IMR-90 (cell line): Measurements from ENCODE around the gene NYAP1. TPM values are rescaled to one million over a fixed set of nuclear protein-coding genes. Genes with fewer than 3 reads are reported as not detected.

Source experiments
- ATAC-seq: fragments of 200-7000 bp; cut with Tn5 transposase; 2 replicates; pipeline ENCODE4 v1.9.1; 2020; ENCODE audit warnings: low read depth, mild to moderate bottlenecking, moderate library complexity
- BruUV-seq: library from RNA; stranded (reverse); fragments of 400-500 nt; replicated peaks from 2 replicates; lab custom pipeline; 2021; lab: Mats Ljungman, UMichigan
- CTCF ChIA-PET: fragments of 300-600 bp; formaldehyde crosslinking; extraction: SDS; loops from one replicate; lab custom pipeline; 2021; ENCODE audit warnings: antibody characterized with exemption; lab: Yijun Ruan, JAX
- POLR2A ChIA-PET: fragments of 300-600 bp; sonication (Branson Sonifier 250); formaldehyde crosslinking; loops from one replicate; lab custom pipeline; 2022; ENCODE audit warnings: antibody characterized with exemption; ENCODE audit not compliant: unreplicated experiment; lab: Charles Lee
- DNase-seq: peaks from one replicate; pipeline ENCODE4 v3.0.0; 2013
- H2AFZ ChIP-seq: replicated peaks from 2 replicates; pipeline ENCODE3; 2013; ENCODE audit warnings: low read length, mild to moderate bottlenecking; ENCODE audit not compliant: poor library complexity
- H2AK5ac ChIP-seq: 2 replicates; pipeline ENCODE4 v1.6.1; 2013; ENCODE audit warnings: low read depth, low read length, inconsistent platforms
- H2AK9ac ChIP-seq: replicated peaks from 2 replicates; pipeline ENCODE3; 2013; ENCODE audit warnings: mild to moderate bottlenecking, low read depth, low read length, moderate library complexity; ENCODE audit not compliant: poor library complexity
- H2BK120ac ChIP-seq: 2 replicates; pipeline ENCODE4 v1.6.1; 2013; ENCODE audit warnings: low read depth, low read length, inconsistent platforms
- H2BK15ac ChIP-seq: 3 replicates; pipeline ENCODE4 v1.6.1; 2013; ENCODE audit warnings: low read depth, low read length, inconsistent platforms
- H2BK20ac ChIP-seq: 2 replicates; pipeline ENCODE4 v1.6.1; 2013; ENCODE audit warnings: low read depth, mild to moderate bottlenecking, inconsistent platforms, low read length, moderate library complexity
- H2BK5ac ChIP-seq: 2 replicates; pipeline ENCODE4 v1.6.1; 2013; ENCODE audit warnings: mild to moderate bottlenecking, low read depth, low read length, inconsistent platforms; ENCODE audit not compliant: poor library complexity, severe bottlenecking
- H3K14ac ChIP-seq: replicated peaks from 2 replicates; pipeline ENCODE4 v1.6.1; 2013; ENCODE audit warnings: low read depth, low read length, inconsistent platforms
- H3K18ac ChIP-seq: 2 replicates; pipeline ENCODE4 v1.6.1; 2013; ENCODE audit warnings: low read depth, low read length, control low read depth
- H3K23ac ChIP-seq: 2 replicates; pipeline ENCODE4 v1.6.1; 2013; ENCODE audit warnings: low read depth, low read length, inconsistent platforms
- H3K27ac ChIP-seq: 2 replicates; pipeline ENCODE4 v1.5.1; 2013; ENCODE audit warnings: mild to moderate bottlenecking, control low read depth, low read length; ENCODE audit not compliant: insufficient read depth
- H3K27me3 ChIP-seq: 2 replicates; pipeline ENCODE4 v1.6.1; 2013; ENCODE audit warnings: low read length; ENCODE audit not compliant: control insufficient read depth, insufficient read depth
- H3K36me3 ChIP-seq: 2 replicates; pipeline ENCODE4 v1.6.1; 2013; ENCODE audit warnings: low read length, mixed read lengths; ENCODE audit not compliant: control insufficient read depth, insufficient read depth
- H3K4ac ChIP-seq: 2 replicates; pipeline ENCODE4 v1.6.1; 2013; ENCODE audit warnings: low read depth, low read length, inconsistent platforms
- H3K4me1 ChIP-seq: 2 replicates; pipeline ENCODE4 v1.6.1; 2013; ENCODE audit warnings: low read length, mixed read lengths; ENCODE audit not compliant: control insufficient read depth, insufficient read depth
- H3K4me2 ChIP-seq: 2 replicates; pipeline ENCODE4 v1.6.1; 2013; ENCODE audit warnings: low read depth, mild to moderate bottlenecking, control low read depth, low read length, moderate library complexity
- H3K4me3 ChIP-seq: 2 replicates; pipeline ENCODE4 v1.5.1; 2013; ENCODE audit warnings: low read depth, mild to moderate bottlenecking, control low read depth, low read length, moderate library complexity; ENCODE audit not compliant: insufficient read depth
- H3K56ac ChIP-seq: 2 replicates; pipeline ENCODE4 v1.6.1; 2013; ENCODE audit warnings: low read length, inconsistent platforms; ENCODE audit not compliant: insufficient read depth; ENCODE audit errors: extremely low read depth
- H3K79me1 ChIP-seq, 2 experiments: 2 replicates each; pipeline ENCODE4 v1.6.1; 2013; ENCODE audit warnings: low read length in 2 of 2, inconsistent platforms in 1 of 2, low read depth in 1 of 2
- H3K9ac ChIP-seq: 2 replicates; pipeline ENCODE4 v1.6.1; 2013; ENCODE audit warnings: low read depth, low read length, control low read depth
- H3K9me1 ChIP-seq: 2 replicates; pipeline ENCODE4 v1.6.1; 2013; ENCODE audit warnings: low read length, inconsistent platforms; ENCODE audit not compliant: insufficient read depth
- H3K9me3 ChIP-seq: 2 replicates; pipeline ENCODE4 v1.6.1; 2013; ENCODE audit warnings: low read length; ENCODE audit not compliant: control insufficient read depth, insufficient read depth
- H4K20me1 ChIP-seq: 2 replicates; pipeline ENCODE4 v1.6.1; 2013; ENCODE audit warnings: low read length, inconsistent platforms; ENCODE audit not compliant: insufficient read depth
- H4K5ac ChIP-seq: 2 replicates; pipeline ENCODE4 v1.6.1; 2013; ENCODE audit warnings: mild to moderate bottlenecking, low read depth, low read length, control low read depth
- H4K8ac ChIP-seq, 2 experiments: 2 replicates each; pipeline ENCODE4 v1.6.1; 2013; ENCODE audit warnings: low read depth in 2 of 2, low read length in 2 of 2, control low read depth in 1 of 2, inconsistent platforms in 1 of 2
- H4K91ac ChIP-seq: 2 replicates; pipeline ENCODE4 v1.6.1; 2013; ENCODE audit warnings: low read depth, low read length, inconsistent platforms; ENCODE audit not compliant: insufficient read depth
- BHLHE40 ChIP-seq: fragments of 150-350 bp; IDR thresholded peaks from 2 replicates; pipeline ENCODE4 v1.6.1; 2016; ENCODE audit warnings: mild to moderate bottlenecking, low read depth, low read length
- CEBPB ChIP-seq: IDR thresholded peaks from 2 replicates; pipeline ENCODE4 v1.6.1; 2012; ENCODE audit warnings: low read depth, low read length, improper control_type of control experiment
- CHD1 ChIP-seq: IDR thresholded peaks from 2 replicates; pipeline ENCODE4 v1.6.1; 2012; ENCODE audit warnings: low read depth, low read length, improper control_type of control experiment
- CTCF ChIP-seq: conservative IDR thresholded peaks from 2 replicates; pipeline ENCODE4 v1.5.1; 2012; ENCODE audit warnings: mild to moderate bottlenecking, low read depth, low read length, improper control_type of control experiment
- ELK1 ChIP-seq: fragments of 150-350 bp; IDR thresholded peaks from 2 replicates; pipeline ENCODE4 v1.6.1; 2016; ENCODE audit warnings: low read depth, mild to moderate bottlenecking, low read length, moderate library complexity, borderline replicate concordance
- FOS ChIP-seq: fragments of 150-350 bp; IDR thresholded peaks from 2 replicates; pipeline ENCODE4 v1.6.1; 2016; ENCODE audit warnings: low read depth, low read length
- MAFK ChIP-seq: IDR thresholded peaks from 2 replicates; pipeline ENCODE4 v1.6.1; 2012; ENCODE audit warnings: low read depth, low read length, improper control_type of control experiment
- MAZ ChIP-seq: IDR thresholded peaks from 2 replicates; pipeline ENCODE4 v1.6.1; 2012; ENCODE audit warnings: low read depth, mild to moderate bottlenecking, low read length, improper control_type of control experiment, moderate library complexity, borderline replicate concordance
- MXI1 ChIP-seq: IDR thresholded peaks from 2 replicates; pipeline ENCODE4 v1.6.1; 2012; ENCODE audit warnings: low read depth, mild to moderate bottlenecking, low read length, moderate library complexity, borderline replicate concordance
- NFE2L2 ChIP-seq: fragments of 150-350 bp; IDR thresholded peaks from 2 replicates; pipeline ENCODE4 v1.6.1; 2016; ENCODE audit warnings: low read depth, mild to moderate bottlenecking, low read length
- RAD21 ChIP-seq: IDR thresholded peaks from 2 replicates; pipeline ENCODE4 v1.6.1; 2012; ENCODE audit warnings: low read length, improper control_type of control experiment
- RCOR1 ChIP-seq: IDR thresholded peaks from 2 replicates; pipeline ENCODE4 v1.6.1; 2012; ENCODE audit warnings: mild to moderate bottlenecking, low read length, improper control_type of control experiment; ENCODE audit not compliant: insufficient replicate concordance
- RFX5 ChIP-seq: IDR thresholded peaks from 2 replicates; pipeline ENCODE4 v1.8.0; 2012; ENCODE audit warnings: low read depth, mild to moderate bottlenecking, low read length, moderate library complexity
- SMC3 ChIP-seq: fragments of 150-350 bp; IDR thresholded peaks from 2 replicates; pipeline ENCODE4 v1.6.1; 2016; ENCODE audit warnings: low read depth, mild to moderate bottlenecking, antibody characterized with exemption, low read length, moderate library complexity
- USF2 ChIP-seq: fragments of 150-350 bp; IDR thresholded peaks from 2 replicates; pipeline ENCODE4 v1.6.1; 2017; ENCODE audit warnings: mild to moderate bottlenecking, antibody characterized with exemption, low read length, low read depth
- WGBS, 2 experiments: methylation state at CpG; one replicate each; pipeline versions ENCODE4 v1.1.5 to v1.1.7; 2013; ENCODE audit warnings: missing lambda C conversion rate in 2 of 2; ENCODE audit not compliant: insufficient read length in 1 of 2; ENCODE audit errors: extremely low coverage in 2 of 2; 5-methylcytosine and 5-hydroxymethylcytosine counted together
- dilution Hi-C: fragments of 300-500 bp; cut with HindIII; formaldehyde crosslinking; loops from one replicate; pipeline ENCODE4 v1.14.3; 2018; ENCODE audit warnings: low sequenced_read_pairs; ENCODE audit not compliant: unreplicated experiment
- in situ Hi-C: fragments of 300-500 bp; cut with MboI; formaldehyde crosslinking; loops from 3 replicates; pipeline ENCODE4 v1.14.3; 2019; ENCODE audit warnings: low sequenced_read_pairs, inconsistent platforms, mixed read lengths
- intact Hi-C: fragments of 100-400 bp; cut with micrococcal nuclease; formaldehyde crosslinking; loops from 2 replicates; pipeline ENCODE4 v1.10.0; 2022
- polyA plus RNA-seq, 3 experiments: library from polyadenylated mRNA; depleted of rRNA; stranded (reverse); fragments of >200 nt; gene quantifications; 2 replicates each; pipeline ENCODE4 v1.2.3, GENCODE V29; 2012; ENCODE audit warnings: low replicate concordance in 1 of 3
- total RNA-seq: library from RNA; depleted of rRNA; stranded (reverse); fragments of >200 nt; gene quantifications from 2 replicates; pipeline ENCODE4 v1.2.3, GENCODE V29; 2012

Gene NYAP1
- total and polyA plus RNA-seq, 2 of the 4 experiments (the other 2 are of a cell fraction), result 0.18 to 1.3 TPM

GRCh38 chr7:100438172-100438571, 45.6 kb upstream of the NYAP1 start:
- no peak for TF ChIP-seq BHLHE40
- TF ChIP-seq MAFK, result no peak
- no peak for TF ChIP-seq NFE2L2
- TF ChIP-seq MXI1, result no peak
- no peak for TF ChIP-seq CTCF
- no peak for TF ChIP-seq RFX5
- TF ChIP-seq RAD21, result no peak
- no peak for TF ChIP-seq CHD1
- no peak for TF ChIP-seq SMC3
- no peak for TF ChIP-seq FOS
- no peak for TF ChIP-seq CEBPB
- TF ChIP-seq RCOR1, result no peak
- TF ChIP-seq ELK1, result no peak
- TF ChIP-seq MAZ, result no peak
- TF ChIP-seq USF2, result no peak
- Histone ChIP-seq H2BK120ac (peak overlapping the region; percentile 30; the same call in 1 of the 2 replicates), H3K27ac (no peak overlapping the region), H2BK5ac (peak overlapping the region; percentile 38), H3K4me2 (no peak overlapping the region), H3K4me1 (peaks cover 10% of the 10 kb centered on the region), H3K9me3 (no peaks in the 10 kb centered on the region), H4K5ac (no peak overlapping the region), H3K23ac (no peak overlapping the region), H3K4me3 (no peak overlapping the region), H3K18ac (no peak overlapping the region), H4K91ac (peak overlapping the region; percentile 17; the same call in 1 of the 2 replicates), H2AFZ (no peak overlapping the region), H2BK20ac (peak overlapping the region; percentile 34; the same call in 1 of the 2 replicates), H3K14ac (no peak overlapping the region), H3K79me1 (peaks cover 15 to 36% of the 10 kb centered on the region in 2 experiments), H3K27me3 (no peaks in the 10 kb centered on the region), H4K20me1 (0 out of 2 replicates have a peak, but pooled peaks cover 3% of the 10 kb centered on the region), H2AK9ac (no peak overlapping the region), H3K9ac (no peak overlapping the region), H2AK5ac (no peak overlapping the region), H3K9me1 (peaks cover 17% of the 10 kb centered on the region), H2BK15ac (0 out of 3 replicates have a peak overlapping the region, but pooled peaks have one; percentile 52), H3K4ac (no peak overlapping the region), H3K56ac (no peak overlapping the region), H4K8ac (no peak overlapping the region; a peak in 1 of 4 replicates), H3K36me3 (peaks cover 17% of the 10 kb centered on the region)
- ATAC-seq, result no peak
- dilution Hi-C loops (no loop called here), in situ Hi-C loops (loop anchor here (25.0 kb wide), 1 partner anchor 674 kb away; no protein-coding TSS in a partner anchor), intact Hi-C loops (no loop called here)
- ChIA-PET POLR2A (no interaction called here), CTCF (interaction anchor here (0.6 kb wide), 1 partner anchor 12 kb away, joined by 4 read pairs; no protein-coding TSS in a partner anchor)
- DNase-seq, result no peak
- no TSS peak for BruUV-seq
- WGBS, 2 experiments, result no CpG with 5 or more reads among the region's 2 CpGs
